WTC11 (cell line): ENCODE measurements around the gene GPR176. TPM values are rescaled to one million over a fixed set of nuclear protein-coding genes. Genes with fewer than 3 reads are reported as not detected.

Experiments
- ATAC-seq: fragments of 200-7000 bp; cut with Tn5 transposase; 2 replicates; pipeline ENCODE4 v1.10.0; 2021; ENCODE audit warnings: mild to moderate bottlenecking, moderate library complexity
- CTCF ChIA-PET: fragments of 300-600 bp; sonication (Branson Sonifier 250); formaldehyde crosslinking; loops from one replicate; lab custom pipeline; 2021; ENCODE audit warnings: antibody characterized with exemption; lab: Charles Lee
- POLR2A ChIA-PET: fragments of 350-600 bp; sonication (Branson Sonifier 250); formaldehyde crosslinking; loops from one replicate; lab custom pipeline; 2021; ENCODE audit warnings: antibody characterized with exemption; lab: Charles Lee
- DNase-seq: peaks from one replicate; pipeline ENCODE4 v3.0.0; 2021; ENCODE audit warnings: low spot score
- H3K27ac Mint-ChIP-seq: 2 replicates; pipeline ENCODE4 v1.8.0; 2021; ENCODE audit warnings: mixed read lengths
- H3K27me3 Mint-ChIP-seq: 2 replicates; pipeline ENCODE4 v1.8.0; 2021; ENCODE audit warnings: low read depth, mild to moderate bottlenecking, moderate library complexity, mixed read lengths
- H3K36me3 Mint-ChIP-seq: 2 replicates; pipeline ENCODE4 v1.8.0; 2021; ENCODE audit warnings: mixed read lengths
- H3K4me1 Mint-ChIP-seq: 2 replicates; pipeline ENCODE4 v1.8.0; 2022; ENCODE audit warnings: mixed read lengths
- H3K4me3 Mint-ChIP-seq: 2 replicates; pipeline ENCODE4 v1.8.0; 2021; ENCODE audit warnings: mild to moderate bottlenecking, moderate library complexity, mixed read lengths
- H3K9me3 Mint-ChIP-seq: 2 replicates; pipeline ENCODE4 v1.8.0; 2021; ENCODE audit warnings: mixed read lengths
- AFF4 ChIP-seq: sonication (generic); formaldehyde crosslinking; IDR thresholded peaks from 2 replicates; pipeline ENCODE4 v1.8.1; 2023; ENCODE audit warnings: mild to moderate bottlenecking, missing genetic modification reagents, borderline replicate concordance
- ATF3 ChIP-seq: sonication (generic); formaldehyde crosslinking; conservative IDR thresholded peaks from 2 replicates; pipeline ENCODE4 v1.8.1; 2022; ENCODE audit warnings: mild to moderate bottlenecking, missing genetic modification reagents
- CDX4 ChIP-seq: fragments of 250-450 bp; sonication (Bioruptor Pico); IDR thresholded peaks from 2 replicates; pipeline ENCODE4 v1.9.0; 2021; ENCODE audit warnings: moderate library complexity, mild to moderate bottlenecking, inconsistent platforms, borderline replicate concordance
- CREB1 ChIP-seq: sonication (generic); formaldehyde crosslinking; IDR thresholded peaks from 2 replicates; pipeline ENCODE4 v1.8.0; 2023; ENCODE audit warnings: mild to moderate bottlenecking, missing genetic modification reagents
- ERG ChIP-seq: fragments of 250-450 bp; sonication (Bioruptor Pico); IDR thresholded peaks from 2 replicates; pipeline ENCODE4 v1.8.0; 2021; ENCODE audit warnings: mild to moderate bottlenecking
- GRHL2 ChIP-seq: fragments of 250-450 bp; sonication (Bioruptor Pico); IDR thresholded peaks from 2 replicates; pipeline ENCODE4 v1.8.0; 2022; ENCODE audit warnings: mild to moderate bottlenecking, moderate library complexity; ENCODE audit not compliant: insufficient replicate concordance, severe bottlenecking
- GTF2I ChIP-seq: fragments of 250-450 bp; sonication (Bioruptor Pico); conservative IDR thresholded peaks from 2 replicates; pipeline ENCODE4 v1.4.0; 2021; ENCODE audit warnings: mild to moderate bottlenecking
- JUN ChIP-seq: sonication (generic); formaldehyde crosslinking; IDR thresholded peaks from 2 replicates; pipeline ENCODE4 v1.8.0; 2023; ENCODE audit warnings: mild to moderate bottlenecking, missing genetic modification reagents
- NFE2L1 ChIP-seq: sonication (generic); formaldehyde crosslinking; IDR thresholded peaks from 2 replicates; pipeline ENCODE4 v1.8.1; 2023; ENCODE audit warnings: missing genetic modification reagents
- NFYB ChIP-seq: sonication (generic); formaldehyde crosslinking; conservative IDR thresholded peaks from 2 replicates; pipeline ENCODE4 v1.8.0; 2022; ENCODE audit warnings: low read depth, missing genetic modification reagents
- RORB ChIP-seq: fragments of 250-450 bp; sonication (Bioruptor Pico); IDR thresholded peaks from 2 replicates; pipeline ENCODE4 v1.9.0; 2021; ENCODE audit warnings: mild to moderate bottlenecking
- SMAD3 ChIP-seq: sonication (generic); formaldehyde crosslinking; IDR thresholded peaks from 2 replicates; pipeline ENCODE4 v1.8.0; 2022; ENCODE audit warnings: missing genetic modification reagents, mild to moderate bottlenecking, borderline replicate concordance
- SMAD4 ChIP-seq: sonication (generic); formaldehyde crosslinking; IDR thresholded peaks from 2 replicates; pipeline ENCODE4 v1.8.0; 2022; ENCODE audit warnings: mild to moderate bottlenecking, missing genetic modification reagents
- ZNF121 ChIP-seq: sonication (generic); formaldehyde crosslinking; IDR thresholded peaks from 2 replicates; pipeline ENCODE4 v1.8.0; 2023; ENCODE audit warnings: missing genetic modification reagents
- ZNF232 ChIP-seq: sonication (generic); formaldehyde crosslinking; IDR thresholded peaks from 2 replicates; pipeline ENCODE4 v1.8.0; 2022; ENCODE audit warnings: mild to moderate bottlenecking, missing genetic modification reagents
- ZNF317 ChIP-seq: sonication (generic); formaldehyde crosslinking; IDR thresholded peaks from 2 replicates; pipeline ENCODE4 v1.8.1; 2023; ENCODE audit warnings: low read depth, mild to moderate bottlenecking, moderate library complexity, missing genetic modification reagents, borderline replicate concordance
- ZNF425 ChIP-seq: fragments of 250-450 bp; sonication (Bioruptor Pico); conservative IDR thresholded peaks from 2 replicates; pipeline ENCODE4 v1.9.0; 2021; ENCODE audit warnings: mild to moderate bottlenecking
- ZNF512 ChIP-seq: sonication (generic); formaldehyde crosslinking; IDR thresholded peaks from 2 replicates; pipeline ENCODE4 v1.8.1; 2022; ENCODE audit warnings: missing genetic modification reagents, borderline replicate concordance
- ZNF532 ChIP-seq: fragments of 250-450 bp; sonication (Bioruptor Pico); IDR thresholded peaks from 2 replicates; pipeline ENCODE4 v1.9.0; 2021; ENCODE audit warnings: mild to moderate bottlenecking, borderline replicate concordance
- total RNA-seq: library from RNA; stranded (reverse); gene quantifications from 3 replicates; pipeline ENCODE4 v1.2.3, GENCODE V29; 2021

Gene GPR176
- total RNA-seq, 1 experiment from 2014 or later = 117 TPM

GRCh38 chr15:39797407-39797806, 122.7 kb downstream of the GPR176 start:
- CTCF ChIA-PET = interaction anchor here (2.9 kb wide), 1 partner anchor 9 kb away, joined by 12 read pairs; no protein-coding TSS in a partner anchor
- Mint-ChIP-seq H3K36me3 (peaks cover 29% of the 10 kb centered on the region), H3K27ac (no peak overlapping the region)

GRCh38 chr15:39796601-39797000, 123.5 kb downstream of the GPR176 start:
- Mint-ChIP-seq H3K9me3 (no peaks in the 10 kb centered on the region), H3K27ac (no peak overlapping the region), H3K4me3 (no peak overlapping the region), H3K27me3 (no peaks in the 10 kb centered on the region), H3K4me1 (peaks cover 27% of the 10 kb centered on the region), H3K36me3 (peaks cover 24% of the 10 kb centered on the region)
- ATAC-seq (no peak), DNase-seq (no peak)
- CTCF ChIA-PET = interaction anchor here (2.9 kb wide), 1 partner anchor 9 kb away, joined by 12 read pairs; no protein-coding TSS in a partner anchor
- POLR2A ChIA-PET = no interaction called here
- no peak for TF ChIP-seq RORB (CRISPR knock-in tag)
- no peak for TF ChIP-seq ZNF532 (CRISPR knock-in tag)
- no peak for TF ChIP-seq GTF2I (CRISPR knock-in tag)
- no peak for TF ChIP-seq ZNF232 (CRISPR knock-in tag)
- TF ChIP-seq GRHL2 (CRISPR knock-in tag) = no peak
- no peak for TF ChIP-seq AFF4 (CRISPR knock-in tag)
- no peak for TF ChIP-seq JUN (CRISPR knock-in tag)
- TF ChIP-seq ATF3 (CRISPR knock-in tag) = no peak
- no peak for TF ChIP-seq ZNF425
- no peak for TF ChIP-seq ZNF512
- TF ChIP-seq ZNF121 = no peak
- no peak for TF ChIP-seq ZNF317 (CRISPR knock-in tag)
- no peak for TF ChIP-seq SMAD4
- TF ChIP-seq CDX4 (CRISPR knock-in tag) = no peak
- TF ChIP-seq SMAD3 (CRISPR knock-in tag) = no peak
- TF ChIP-seq NFYB (CRISPR knock-in tag) = no peak
- no peak for TF ChIP-seq ERG (CRISPR knock-in tag)

More at GRCh38 chr15:39797407-39797806, 122.7 kb downstream of the GPR176 start:
- TF ChIP-seq NFE2L1 (no peak), CREB1 (no peak)
- POLR2A ChIA-PET = no interaction called here
- ATAC-seq = no peak
- no peaks in the 10 kb centered on the region for H3K27me3 Mint-ChIP-seq
- no peak for DNase-seq
- H3K4me3 Mint-ChIP-seq = no peak overlapping the region
- H3K4me1 Mint-ChIP-seq = peaks cover 30% of the 10 kb centered on the region
- no peaks in the 10 kb centered on the region for H3K9me3 Mint-ChIP-seq
